Vagina (tissue), 2 donors: Measurements from ENCODE around the gene CADPS2. TPM values are rescaled to one million over a fixed set of nuclear protein-coding genes. Genes with fewer than 3 reads are reported as not detected.

Experiments
- DNase-seq, 2 donors: peaks; one replicate each; pipeline ENCODE4 v3.0.0-alpha.2; 2017; ENCODE audit errors: extremely low spot score in 2 of 2
- H3K27ac ChIP-seq: fragments of 200-600 bp; sonication (generic); one replicate; pipeline ENCODE4 v1.5.1; 2019
- H3K27me3 ChIP-seq: fragments of 200-600 bp; sonication (generic); one replicate; pipeline ENCODE4 v1.5.1; 2019
- H3K36me3 ChIP-seq, 2 donors: fragments of 200-600 bp; sonication (generic); one replicate each; pipeline ENCODE4 v1.5.1; 2017 to 2019
- H3K4me1 ChIP-seq: fragments of 200-600 bp; sonication (generic); one replicate; pipeline ENCODE4 v1.5.1; 2019
- H3K4me3 ChIP-seq, 2 donors: fragments of 200-600 bp; sonication (generic); 1 replicate in 1 of 2; 2 replicates in 1 of 2; pipeline ENCODE4 v1.5.1; 2016 to 2019
- H3K9me3 ChIP-seq: fragments of 200-600 bp; sonication (generic); one replicate; pipeline ENCODE4 v1.5.1; 2019
- CTCF ChIP-seq, 3 experiments: fragments of 450-650 bp in 2 of 3; fragments of 200-600 bp in 1 of 3; sonication (generic) in 1 of 3; IDR thresholded peaks; one replicate each; pipeline ENCODE4 v1.5.1; 2017 to 2019; ENCODE audit warnings: antibody characterized with exemption in 3 of 3, mild to moderate bottlenecking in 2 of 3, moderate library complexity in 2 of 3
- POLR2A ChIP-seq, 2 donors: fragments of 450-650 bp; IDR thresholded peaks; one replicate each; pipeline ENCODE4 v1.6.1; 2017; ENCODE audit warnings: antibody characterized with exemption in 2 of 2, mild to moderate bottlenecking in 2 of 2, moderate library complexity in 2 of 2
- POLR2AphosphoS5 ChIP-seq, 2 donors: sonication (generic); formaldehyde crosslinking; IDR thresholded peaks; one replicate each; pipeline ENCODE4 v1.9.0; 2017; ENCODE audit warnings: antibody characterized with exemption in 2 of 2, mild to moderate bottlenecking in 2 of 2, low read depth in 1 of 2; ENCODE audit not compliant: insufficient read depth in 1 of 2
- intact Hi-C: fragments of 100-400 bp; cut with DNase I; formaldehyde crosslinking; loops from one replicate; pipeline ENCODE4 v1.15.1; 2023
- total RNA-seq: library from RNA; depleted of rRNA; stranded (reverse); fragments of >200 nt; gene quantifications from one replicate; pipeline ENCODE4 v1.2.3, GENCODE V29; 2016

CADPS2 gene
- total RNA-seq, 1 donor from 2014 or later: 25.5 TPM

- Histone ChIP-seq H3K27ac (no peak overlapping the region), H3K4me3 (no peak overlapping the region), H3K27me3 (no peaks in the 10 kb centered on the region), H3K4me1 (peaks cover 15% of the 10 kb centered on the region), H3K9me3 (no peaks in the 10 kb centered on the region), H3K36me3 (no peaks in the 10 kb centered on the region)
- no peak for DNase-seq
- TF ChIP-seq CTCF (IDR thresholded peaks at IDR 0.05) (no peak), POLR2A (IDR thresholded peaks at IDR 0.05) (no peak), POLR2AphosphoS5 (IDR thresholded peaks at IDR 0.05; ENCODE audit: insufficient read depth in 1 of 2, low read depth in 1 of 2) (no peak)
- intact Hi-C loops: no loop called here
These were observed 119.7 kb downstream of the CADPS2 start for GRCh38 chr7:122766593-122766992.

GRCh38 chr7:122764902-122765301 is 121.4 kb downstream of the CADPS2 start:
- Histone ChIP-seq H3K36me3 (no peaks in the 10 kb centered on the region), H3K27ac (no peak overlapping the region), H3K27me3 (no peaks in the 10 kb centered on the region), H3K4me3 (no peak overlapping the region), H3K9me3 (no peaks in the 10 kb centered on the region), H3K4me1 (no peaks in the 10 kb centered on the region)
- DNase-seq: no peak
- TF ChIP-seq POLR2AphosphoS5 (IDR thresholded peaks at IDR 0.05; ENCODE audit: insufficient read depth in 1 of 2, low read depth in 1 of 2) (no peak), CTCF (IDR thresholded peaks at IDR 0.05) (no peak)
- intact Hi-C loops: no loop called here

GRCh38 chr7:122764020-122764419 is 122.2 kb downstream of the CADPS2 start:
- intact Hi-C loops: no loop called here
- no peak overlapping the region for H3K4me3 ChIP-seq

GRCh38 chr7:122762071-122762470 is 124.2 kb downstream of the CADPS2 start:
- H3K36me3 ChIP-seq: no peaks in the 10 kb centered on the region
- no peak for TF ChIP-seq CTCF (IDR thresholded peaks at IDR 0.05)
- TF ChIP-seq POLR2A (IDR thresholded peaks at IDR 0.05): no peak
- TF ChIP-seq POLR2AphosphoS5 (IDR thresholded peaks at IDR 0.05; ENCODE audit: insufficient read depth in 1 of 2, low read depth in 1 of 2): no peak
- no peak overlapping the region for H3K27ac ChIP-seq
- no peak for DNase-seq
- no peaks in the 10 kb centered on the region for H3K27me3 ChIP-seq
- no peaks in the 10 kb centered on the region for H3K9me3 ChIP-seq
- no peaks in the 10 kb centered on the region for H3K4me1 ChIP-seq
- H3K4me3 ChIP-seq: no peak overlapping the region
- intact Hi-C loops: no loop called here

More at GRCh38 chr7:122764020-122764419, 122.2 kb downstream of the CADPS2 start:
- DNase-seq: no peak
- no peak overlapping the region for H3K27ac ChIP-seq
- H3K27me3 ChIP-seq: no peaks in the 10 kb centered on the region
- no peaks in the 10 kb centered on the region for H3K4me1 ChIP-seq
- TF ChIP-seq CTCF (IDR thresholded peaks at IDR 0.05) (no peak), POLR2AphosphoS5 (IDR thresholded peaks at IDR 0.05; ENCODE audit: insufficient read depth in 1 of 2, low read depth in 1 of 2) (no peak), POLR2A (IDR thresholded peaks at IDR 0.05) (no peak)
- no peaks in the 10 kb centered on the region for H3K9me3 ChIP-seq
- no peaks in the 10 kb centered on the region for H3K36me3 ChIP-seq

GRCh38 chr7:122758501-122758900 is 127.8 kb downstream of the CADPS2 start:
- TF ChIP-seq CTCF (IDR thresholded peaks at IDR 0.05): no peak
- no peak for TF ChIP-seq POLR2AphosphoS5 (IDR thresholded peaks at IDR 0.05; ENCODE audit: insufficient read depth in 1 of 2, low read depth in 1 of 2)
- no peak for TF ChIP-seq POLR2A (IDR thresholded peaks at IDR 0.05)
- intact Hi-C loops: no loop called here
- Histone ChIP-seq H3K27ac (no peak overlapping the region), H3K9me3 (no peaks in the 10 kb centered on the region), H3K27me3 (no peaks in the 10 kb centered on the region), H3K4me3 (no peak overlapping the region), H3K4me1 (no peaks in the 10 kb centered on the region), H3K36me3 (no peaks in the 10 kb centered on the region)
- DNase-seq: no peak
